GM12864 (cell line): ENCODE measurements around the gene WNT3.

Experiments used
- DNase-seq: peaks from one replicate; pipeline ENCODE4 v3.0.0-alpha.2; 2011; ENCODE audit warnings: low read depth
- H3K4me3 ChIP-seq: 2 replicates; pipeline ENCODE4 v1.5.1; 2011; ENCODE audit warnings: mild to moderate bottlenecking, low read depth, low read length, control low read depth
- TF ChIP-seq, protein P1 (sequence below): IDR thresholded peaks from 2 replicates; pipeline ENCODE4 v1.5.1; 2011; ENCODE audit warnings: low read depth, mild to moderate bottlenecking, moderate library complexity, low read length, control low read depth, inconsistent platforms; ENCODE audit errors: missing control alignments

The WNT3 gene

DNA sequence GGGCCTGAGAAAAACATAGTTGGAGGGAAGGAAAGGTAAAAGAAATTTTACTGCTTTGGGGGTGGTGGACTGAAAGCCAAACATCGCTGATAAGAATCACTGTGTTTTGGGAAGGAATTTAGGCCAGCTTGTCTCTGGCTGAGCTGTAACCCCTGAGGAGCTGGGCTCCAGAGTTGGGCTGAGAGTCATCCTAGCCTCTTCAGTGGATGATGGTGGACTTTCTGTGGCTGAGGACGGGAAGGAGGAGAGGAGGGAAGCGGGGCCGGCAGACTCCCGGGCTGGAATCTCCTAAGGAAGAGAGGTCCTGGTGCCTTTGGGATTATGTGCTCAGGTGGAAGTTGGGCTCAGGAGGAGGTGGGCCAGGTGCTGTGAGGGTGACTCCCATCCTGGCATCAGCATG is 41.5 kb upstream of the WNT3 start:
- TF ChIP-seq, protein P1, sequence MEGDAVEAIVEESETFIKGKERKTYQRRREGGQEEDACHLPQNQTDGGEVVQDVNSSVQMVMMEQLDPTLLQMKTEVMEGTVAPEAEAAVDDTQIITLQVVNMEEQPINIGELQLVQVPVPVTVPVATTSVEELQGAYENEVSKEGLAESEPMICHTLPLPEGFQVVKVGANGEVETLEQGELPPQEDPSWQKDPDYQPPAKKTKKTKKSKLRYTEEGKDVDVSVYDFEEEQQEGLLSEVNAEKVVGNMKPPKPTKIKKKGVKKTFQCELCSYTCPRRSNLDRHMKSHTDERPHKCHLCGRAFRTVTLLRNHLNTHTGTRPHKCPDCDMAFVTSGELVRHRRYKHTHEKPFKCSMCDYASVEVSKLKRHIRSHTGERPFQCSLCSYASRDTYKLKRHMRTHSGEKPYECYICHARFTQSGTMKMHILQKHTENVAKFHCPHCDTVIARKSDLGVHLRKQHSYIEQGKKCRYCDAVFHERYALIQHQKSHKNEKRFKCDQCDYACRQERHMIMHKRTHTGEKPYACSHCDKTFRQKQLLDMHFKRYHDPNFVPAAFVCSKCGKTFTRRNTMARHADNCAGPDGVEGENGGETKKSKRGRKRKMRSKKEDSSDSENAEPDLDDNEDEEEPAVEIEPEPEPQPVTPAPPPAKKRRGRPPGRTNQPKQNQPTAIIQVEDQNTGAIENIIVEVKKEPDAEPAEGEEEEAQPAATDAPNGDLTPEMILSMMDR: no peak
- DNase-seq: no peak
- H3K4me3 ChIP-seq: no peak overlapping the region

DNA sequence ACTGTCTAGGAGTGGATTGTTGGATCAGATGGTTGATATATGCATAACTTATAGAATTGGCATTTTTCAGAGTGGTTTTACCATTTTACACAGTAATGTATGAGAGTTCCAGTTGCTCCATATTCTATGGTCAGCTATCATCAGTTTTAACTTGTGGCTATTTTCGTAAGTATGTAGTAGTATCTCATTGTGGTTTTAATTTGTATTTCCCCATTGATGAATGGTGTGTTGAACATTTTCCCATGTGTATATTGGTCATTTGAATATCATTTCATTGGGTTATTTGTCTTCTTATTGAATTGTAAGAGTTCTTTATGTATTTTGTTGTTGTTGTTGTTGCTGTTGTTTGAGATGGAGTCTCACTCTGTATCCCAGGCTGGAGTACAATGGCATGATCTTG is 39.1 kb upstream of the WNT3 start:
- DNase-seq: no peak
- H3K4me3 ChIP-seq: no peak overlapping the region
- TF ChIP-seq, protein P1: no peak

- no peak for DNase-seq
- TF ChIP-seq, protein P1: no peak
Measured at GRCh38 chr17:46854948-46855347, 36.5 kb upstream of the WNT3 start.

GRCh38 chr17:46854515-46854914 is 36.0 kb upstream of the WNT3 start:
- H3K4me3 ChIP-seq: no peak overlapping the region
- TF ChIP-seq, protein P1: no peak
- no peak for DNase-seq

More at GRCh38 chr17:46854948-46855347, 36.5 kb upstream of the WNT3 start:
- no peak overlapping the region for H3K4me3 ChIP-seq

GRCh38 chr17:46853896-46854444 is 35.5 kb upstream of the WNT3 start:
- DNase-seq: no peak
- H3K4me3 ChIP-seq: no peak overlapping the region
- TF ChIP-seq, protein P1: no peak

DNA sequence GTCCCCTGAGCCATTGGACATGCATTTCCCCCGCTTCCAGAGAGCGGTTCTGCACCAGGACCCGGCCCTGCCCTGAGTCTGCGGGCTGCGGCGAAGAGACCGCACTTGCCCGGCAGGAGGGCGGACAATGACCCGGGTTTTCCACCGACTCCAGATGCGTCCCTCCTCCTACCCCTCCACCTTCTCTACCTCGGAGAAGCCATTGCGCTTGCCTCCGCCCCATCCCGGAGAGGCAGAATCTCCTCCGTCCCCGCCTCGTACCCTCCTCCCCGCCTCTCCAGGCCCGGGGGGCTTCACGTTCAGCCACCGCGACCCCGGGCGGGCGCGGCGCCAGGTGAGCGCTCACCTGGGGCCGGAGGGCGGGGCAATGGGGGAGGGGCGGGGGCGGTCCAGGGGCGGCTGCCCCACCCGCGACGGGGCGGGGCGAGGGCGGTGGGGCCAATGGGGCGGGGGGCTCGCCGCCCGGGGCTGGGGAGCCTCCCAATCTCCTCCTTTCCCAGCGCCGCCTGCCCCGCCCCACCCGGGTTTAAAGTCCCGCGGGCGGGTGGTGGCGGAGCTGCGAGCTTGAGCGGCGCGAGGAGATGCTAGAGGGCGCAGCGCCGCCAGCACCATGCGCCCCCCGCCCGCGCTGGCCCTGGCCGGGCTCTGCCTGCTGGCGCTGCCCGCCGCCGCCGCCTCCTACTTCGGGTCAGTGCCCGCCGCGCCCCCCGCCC is 32.7 kb upstream of the WNT3 start, which contains the start of gene WNT9B:
Gene WNT9B (plus strand): TSS at position 555 of the 713 bp plus-strand sequence. CDS start 56 bp downstream, at position 611.
- H3K4me3 ChIP-seq: no peak within 1 kb of the TSS
- no peak for DNase-seq
- TF ChIP-seq, protein P1: no peak

- no peak overlapping the region for H3K4me3 ChIP-seq
- DNase-seq: no peak
- TF ChIP-seq, protein P1: no peak
Measured at GRCh38 chr17:46850688-46851028, 32.2 kb upstream of the WNT3 start.
